GM12878 (cell line): Measurements from ENCODE around the gene FBXL17. TPM values are rescaled to one million over a fixed set of nuclear protein-coding genes. Genes with fewer than 3 reads are reported as not detected.

Experiments used
- ATAC-seq: fragments of 200-7000 bp; cut with Tn5 transposase; 3 replicates; pipeline ENCODE4 v1.9.1; 2020; ENCODE audit warnings: mild to moderate bottlenecking, moderate library complexity
- BruUV-seq: library from RNA; stranded (reverse); fragments of 400-500 nt; replicated peaks from 2 replicates; lab custom pipeline; 2021; lab: Mats Ljungman, UMichigan
- CTCF ChIA-PET: fragments of 300-600 bp; sonication (Branson Sonifier 250); formaldehyde crosslinking; extraction: SDS; loops from one replicate; lab custom pipeline; 2021; ENCODE audit warnings: inconsistent platforms; lab: Yijun Ruan, JAX
- POLR2A ChIA-PET: fragments of 350-600 bp; formaldehyde crosslinking; extraction: SDS; loops from one replicate; lab custom pipeline; 2021; ENCODE audit warnings: inconsistent platforms; lab: Charles Lee
- RAD21 ChIA-PET: fragments of 300-600 bp; sonication (Branson Sonifier 250); formaldehyde crosslinking; loops from one replicate; lab custom pipeline; 2023; ENCODE audit warnings: antibody characterized with exemption; ENCODE audit not compliant: unreplicated experiment; lab: Charles Lee
- SMC1A ChIA-PET: fragments of 300-600 bp; sonication (Branson Sonifier 250); formaldehyde crosslinking; loops from one replicate; lab custom pipeline; 2023; ENCODE audit not compliant: unreplicated experiment, uncharacterized antibody; lab: Charles Lee
- DNase-seq: peaks from one replicate; pipeline ENCODE4 v3.0.0-alpha.2; 2011; ENCODE audit warnings: low read depth, low spot score
- FAIRE-seq: peaks from 3 replicates; lab custom pipeline; 2011; peaks lifted over from hg19 to GRCh38; lab: Jason Lieb, UNC
- H2AFZ ChIP-seq: 2 replicates; pipeline ENCODE4 v1.6.0; 2011; ENCODE audit warnings: low read depth, low read length, control low read depth; ENCODE audit not compliant: control insufficient read depth
- H3K27ac ChIP-seq: 2 replicates; pipeline ENCODE4 v1.5.1; 2011; ENCODE audit warnings: control low read depth; ENCODE audit not compliant: control insufficient read depth, insufficient read depth
- H3K27me3 ChIP-seq, 2 experiments: replicated peaks in 1 of 2; 2 replicates each; pipeline versions ENCODE4 v1.6.0 to v1.6.1; 2011; ENCODE audit warnings: low read length in 1 of 2; ENCODE audit not compliant: control insufficient read depth in 2 of 2, insufficient read depth in 2 of 2
- H3K36me3 ChIP-seq, 2 experiments: 2 replicates each; pipeline ENCODE4 v1.5.1; 2011; ENCODE audit warnings: low read length in 1 of 2; ENCODE audit not compliant: control insufficient read depth in 2 of 2, insufficient read depth in 2 of 2
- H3K4me1 ChIP-seq: 2 replicates; pipeline ENCODE4 v1.6.1; 2011; ENCODE audit warnings: mild to moderate bottlenecking, low read length, moderate library complexity, mixed read lengths; ENCODE audit not compliant: control insufficient read depth, insufficient read depth
- H3K4me2 ChIP-seq: 2 replicates; pipeline ENCODE4 v1.6.0; 2011; ENCODE audit warnings: control low read depth; ENCODE audit not compliant: control insufficient read depth, insufficient read depth
- H3K4me3 ChIP-seq: fragments of 200-600 bp; sonication (generic); 2 replicates; pipeline ENCODE4 v1.5.1; 2016
- H3K79me2 ChIP-seq: 2 replicates; pipeline ENCODE4 v1.6.0; 2011; ENCODE audit warnings: low read length; ENCODE audit not compliant: control insufficient read depth, insufficient read depth
- H3K9ac ChIP-seq: 2 replicates; pipeline ENCODE4 v1.8.0; 2011; ENCODE audit warnings: low read length, control low read depth, mixed read lengths; ENCODE audit not compliant: control insufficient read depth, insufficient read depth
- H3K9me3 ChIP-seq: replicated peaks from 3 replicates; pipeline ENCODE4 v1.5.1; 2011; ENCODE audit warnings: mild to moderate bottlenecking, low read length; ENCODE audit not compliant: control insufficient read depth, insufficient read depth
- H4K20me1 ChIP-seq: 2 replicates; pipeline ENCODE4 v1.6.0; 2011; ENCODE audit not compliant: control insufficient read depth, insufficient read depth
- ATF2 ChIP-seq: IDR thresholded peaks from 2 replicates; pipeline ENCODE4 v1.6.1; 2012; ENCODE audit warnings: low read length, inconsistent platforms
- ATF3 ChIP-seq: IDR thresholded peaks from 2 replicates; pipeline ENCODE4 v1.6.1; 2011; ENCODE audit warnings: low read depth, mild to moderate bottlenecking, low read length, moderate library complexity, borderline replicate concordance; ENCODE audit errors: extremely low read depth
- CHD1 ChIP-seq: IDR thresholded peaks from 2 replicates; pipeline ENCODE4 v1.6.1; 2012; ENCODE audit warnings: low read depth, low read length, improper control_type of control experiment
- CHD4 ChIP-seq: fragments of 200-600 bp; sonication (generic); IDR thresholded peaks from 2 replicates; pipeline ENCODE4 v1.6.1; 2016; ENCODE audit warnings: mild to moderate bottlenecking
- CREB1 ChIP-seq: IDR thresholded peaks from 2 replicates; pipeline ENCODE4 v1.6.1; 2012; ENCODE audit warnings: low read depth, mild to moderate bottlenecking, inconsistent platforms
- EP300 ChIP-seq, 2 experiments: fragments of 150-350 bp in 1 of 2; IDR thresholded peaks; 2 replicates each; pipeline ENCODE4 v1.6.1; 2011 to 2012; ENCODE audit warnings: low read depth in 2 of 2, low read length in 2 of 2, borderline replicate concordance in 1 of 2, improper control_type of control experiment in 1 of 2, inconsistent platforms in 1 of 2; ENCODE audit not compliant: control insufficient read depth in 1 of 2
- HDAC6 ChIP-seq: fragments of 200-600 bp; sonication (generic); IDR thresholded peaks from one replicate; pipeline ENCODE4 v1.8.0; 2017; ENCODE audit warnings: antibody characterized with exemption; ENCODE audit not compliant: unreplicated experiment
- IRF3 ChIP-seq: fragments of 450-650 bp; IDR thresholded peaks from 2 replicates; pipeline ENCODE4 v1.6.1; 2014; ENCODE audit warnings: mild to moderate bottlenecking
- MYB ChIP-seq: fragments of 150-350 bp; IDR thresholded peaks from 2 replicates; pipeline ENCODE4 v1.6.1; 2014; ENCODE audit warnings: mild to moderate bottlenecking, low read depth, low read length, borderline replicate concordance
- NFIC ChIP-seq: IDR thresholded peaks from 2 replicates; pipeline ENCODE4 v1.6.1; 2012; ENCODE audit warnings: low read depth, mild to moderate bottlenecking, inconsistent platforms, low read length, moderate library complexity
- PML ChIP-seq: IDR thresholded peaks from 2 replicates; pipeline ENCODE4 v1.6.1; 2012; ENCODE audit warnings: low read length, inconsistent platforms
- POLR2AphosphoS5 ChIP-seq: IDR thresholded peaks from 2 replicates; pipeline ENCODE4 v1.6.1; 2011; ENCODE audit warnings: mild to moderate bottlenecking, low read length, inconsistent platforms
- SKIL ChIP-seq: fragments of 450-650 bp; IDR thresholded peaks from 2 replicates; pipeline ENCODE4 v1.6.1; 2017; ENCODE audit warnings: mild to moderate bottlenecking, low read depth, inconsistent platforms; ENCODE audit not compliant: poor library complexity, severe bottlenecking
- SUPT20H ChIP-seq: IDR thresholded peaks from 2 replicates; pipeline ENCODE4 v1.6.1; 2011; ENCODE audit warnings: low read depth, mild to moderate bottlenecking, low read length, moderate library complexity, borderline replicate concordance; ENCODE audit not compliant: control insufficient read depth
- TCF3 ChIP-seq: IDR thresholded peaks from 2 replicates; pipeline ENCODE4 v1.6.1; 2012; ENCODE audit warnings: low read depth, mild to moderate bottlenecking, low read length, borderline replicate concordance; ENCODE audit not compliant: insufficient read depth
- ZNF622 ChIP-seq: fragments of 450-650 bp; IDR thresholded peaks from 2 replicates; pipeline ENCODE4 v1.6.1; 2017; ENCODE audit warnings: mild to moderate bottlenecking, inconsistent platforms
- WGBS: methylation state at CpG from one replicate; pipeline ENCODE4 v1.1.6; 2016; ENCODE audit warnings: low lambda C conversion rate; ENCODE audit not compliant: insufficient replicate concordance, insufficient coverage; ENCODE audit errors: missing lambda C conversion rate; 5-methylcytosine and 5-hydroxymethylcytosine counted together
- in situ Hi-C: fragments of 300-500 bp; cut with MboI; formaldehyde crosslinking; loops from 9 replicates; pipeline ENCODE4 v1.14.3; 2018; ENCODE audit warnings: mixed read lengths
- intact Hi-C: fragments of 100-400 bp; cut with micrococcal nuclease; formaldehyde crosslinking; loops from one replicate; pipeline ENCODE4 v1.14.2; 2022; ENCODE audit not compliant: unreplicated experiment
- polyA plus RNA-seq, 11 experiments: library from polyadenylated mRNA; depleted of rRNA in 4 of 11; unstranded in 6 of 11; stranded (reverse) in 5 of 11; fragments of >200 nt; fragmentation: Nextera tagmentation in 4 of 11; fragmentation: Illumina TruSeq in 1 of 11; extraction: Ambion mirVana in 4 of 11; extraction: Trizol in 1 of 11; gene quantifications; 1 replicate in 1 of 11; 2 replicates in 10 of 11; pipeline versions ENCODE4 v1.2.1 to v1.2.3, GENCODE V29; 2011 to 2016; ENCODE audit warnings: inconsistent platforms in 2 of 11, missing spikeins in 2 of 11, low read depth in 1 of 11
- total RNA-seq, 4 experiments: library from RNA; depleted of rRNA in 3 of 4; stranded (reverse); fragments of >200 nt in 3 of 4; fragmentation: Illumina TruSeq in 1 of 4; extraction: Trizol in 1 of 4; gene quantifications; 2 replicates each; pipeline versions ENCODE4 v1.2.1 to v1.2.3, GENCODE V29; 2013 to 2021

FBXL17 gene
- total and polyA plus RNA-seq, 10 of the 15 experiments (the other 5 are each of a cell fraction or from before 2014, with no cell fraction given) = 0.88 to 9.0 (median 4.4) TPM

GRCh38 chr5:108361771-108362170 is 20.1 kb downstream of the FBXL17 start (continued):
- TF ChIP-seq IRF3 = no peak
- TF ChIP-seq, all 136 proteins: peak for 0

GRCh38 chr5:108361239-108361638 is 20.7 kb downstream of the FBXL17 start:
- DNase-seq = no peak
- TF ChIP-seq SUPT20H = no peak
- no peak for TF ChIP-seq CHD4
- TF ChIP-seq CHD1 = no peak
- TF ChIP-seq TCF3 = no peak
- TF ChIP-seq PML = no peak
- TF ChIP-seq MYB = no peak
- no peak for TF ChIP-seq ATF2
- no peak for TF ChIP-seq EP300 (IDR thresholded peaks at IDR 0.05; ENCODE audit: borderline replicate concordance in 1 of 2, control insufficient read depth in 1 of 2, low read depth in 2 of 2, low read length in 2 of 2)
- TF ChIP-seq HDAC6 = no peak
- no peak for TF ChIP-seq SKIL
- no peak for TF ChIP-seq CREB1
- TF ChIP-seq POLR2AphosphoS5 = no peak
- no peak for TF ChIP-seq ATF3
- TF ChIP-seq NFIC = no peak
- TF ChIP-seq ZNF622 = no peak
- Histone ChIP-seq H2AFZ (no peak overlapping the region), H4K20me1 (no peaks in the 10 kb centered on the region), H3K79me2 (no peaks in the 10 kb centered on the region), H3K4me1 (no peaks in the 10 kb centered on the region), H3K4me3 (no peak overlapping the region), H3K4me2 (no peak overlapping the region), H3K27me3 (no peaks in the 10 kb centered on the region), H3K9me3 (no peaks in the 10 kb centered on the region), H3K36me3 (no peaks in the 10 kb centered on the region), H3K27ac (no peak overlapping the region), H3K9ac (no peak overlapping the region)
- ATAC-seq = no peak
- ChIA-PET RAD21 (interaction anchor here (0.9 kb wide), 1 partner anchor 16 kb away, joined by 4 read pairs; no protein-coding TSS in a partner anchor), CTCF (interaction anchor here (1.7 to 3.6 kb wide), 3 partner anchors 15 to 101 kb away, joined by 3 to 19 read pairs (median 5); no protein-coding TSS in a partner anchor), SMC1A (interaction anchor here (1.0 to 1.3 kb wide), 3 partner anchors 16 to 102 kb away, joined by 3 to 7 read pairs (median 4); no protein-coding TSS in a partner anchor), POLR2A (no interaction called here)
- in situ Hi-C loops (no loop called here), intact Hi-C loops (no loop called here)
- 81% methylated on average over 3 of the region's 3 CpGs for WGBS
- no peak for FAIRE-seq
- BruUV-seq = no TSS peak
